Measurements from ENCODE around the gene TBC1D21.
A peak's percentile ranks its signal among the peaks of the same experiment; 100 is the strongest.

Gene TBC1D21

DNA sequence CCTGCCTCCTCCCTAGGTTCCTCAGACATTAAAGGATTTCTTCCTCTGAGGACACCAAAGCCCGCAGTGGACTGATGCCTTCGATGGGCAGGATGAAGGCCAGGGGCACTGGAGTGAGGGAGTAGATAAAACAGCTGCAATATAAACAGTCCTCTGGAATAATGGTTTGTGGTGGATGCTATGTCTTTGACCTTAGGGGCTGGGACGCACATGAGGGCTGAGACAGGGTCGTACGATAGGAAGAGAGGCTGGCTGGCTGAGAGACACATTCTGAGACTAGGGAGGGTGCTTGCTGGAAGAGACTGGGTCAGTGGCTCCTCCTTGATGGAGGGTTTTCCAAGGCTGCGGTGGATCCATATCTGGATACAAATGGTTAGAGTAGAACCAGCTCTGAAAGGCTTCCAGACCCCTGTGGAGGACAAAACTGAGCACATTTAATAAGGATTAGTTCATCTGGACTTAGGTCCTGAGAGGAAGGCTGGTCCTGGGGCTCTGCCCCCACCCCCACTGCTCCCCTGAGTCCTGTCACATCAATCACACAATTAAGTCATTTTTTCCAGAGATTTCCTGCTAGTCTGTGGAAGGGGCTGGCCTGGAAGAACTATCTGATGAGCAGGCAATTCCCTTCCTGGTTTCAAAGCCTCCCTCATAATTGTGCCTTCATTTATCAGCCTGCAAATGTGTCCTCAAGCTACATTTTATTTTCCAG is 15.8 kb downstream of the TBC1D21 start:
- DNase-seq (ENCODE audit: low read depth), result no peak

GRCh38 chr15:73889762-73890124 is 16.4 kb downstream of the TBC1D21 start:
- no peak for DNase-seq (ENCODE audit: low read depth)

DNA sequence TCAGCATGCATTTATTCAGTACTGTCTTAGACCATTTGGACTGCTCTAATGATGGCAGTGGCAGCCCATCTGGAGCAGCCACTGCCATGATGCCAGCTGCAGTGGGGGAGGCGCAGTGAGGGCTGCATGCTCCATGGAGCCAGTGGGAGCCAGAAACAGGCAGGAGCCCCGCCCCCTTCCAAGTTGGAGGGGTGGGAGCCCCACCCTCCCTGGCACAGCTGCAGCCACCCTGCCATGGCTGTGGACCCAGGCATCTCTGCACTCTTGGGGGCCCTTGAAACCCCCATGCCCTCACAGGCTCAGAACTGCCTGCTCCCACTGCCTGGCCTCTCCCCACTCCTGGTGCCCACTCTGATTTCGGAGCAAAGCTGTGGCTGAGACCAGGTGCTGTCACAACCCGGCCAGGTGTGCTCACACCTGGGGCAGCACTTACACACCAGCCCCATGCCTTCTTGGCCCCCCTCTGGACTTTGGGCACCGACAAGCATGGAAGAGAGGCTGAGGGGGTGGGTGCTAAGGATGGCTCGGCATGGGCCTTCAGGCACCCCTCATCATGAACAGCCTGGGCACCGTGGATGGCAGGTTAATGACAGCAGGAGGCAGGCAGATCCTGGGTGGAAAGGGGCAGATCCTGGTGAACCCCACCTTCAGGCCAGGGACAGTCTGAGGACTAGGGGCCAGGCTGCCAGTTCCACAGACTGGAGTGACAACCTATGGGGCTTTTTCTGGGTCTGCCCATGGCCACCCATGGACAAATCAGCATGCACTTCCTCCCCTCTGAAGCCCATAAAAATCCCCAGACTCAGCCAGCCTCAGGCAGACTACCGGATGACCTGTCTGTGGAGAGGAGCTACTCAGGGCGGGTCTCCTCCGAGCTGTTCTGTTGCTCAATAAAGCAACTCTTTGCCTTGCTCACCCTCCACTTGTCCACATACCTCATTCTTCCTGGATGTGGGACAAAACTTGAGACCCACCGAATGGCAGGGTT is 18.3 kb downstream of the TBC1D21 start:
- no peak for DNase-seq (ENCODE audit: low read depth)

GRCh38 chr15:73892446-73893226 is 19.3 kb downstream of the TBC1D21 start:
- no peak for DNase-seq (ENCODE audit: low read depth)

DNA sequence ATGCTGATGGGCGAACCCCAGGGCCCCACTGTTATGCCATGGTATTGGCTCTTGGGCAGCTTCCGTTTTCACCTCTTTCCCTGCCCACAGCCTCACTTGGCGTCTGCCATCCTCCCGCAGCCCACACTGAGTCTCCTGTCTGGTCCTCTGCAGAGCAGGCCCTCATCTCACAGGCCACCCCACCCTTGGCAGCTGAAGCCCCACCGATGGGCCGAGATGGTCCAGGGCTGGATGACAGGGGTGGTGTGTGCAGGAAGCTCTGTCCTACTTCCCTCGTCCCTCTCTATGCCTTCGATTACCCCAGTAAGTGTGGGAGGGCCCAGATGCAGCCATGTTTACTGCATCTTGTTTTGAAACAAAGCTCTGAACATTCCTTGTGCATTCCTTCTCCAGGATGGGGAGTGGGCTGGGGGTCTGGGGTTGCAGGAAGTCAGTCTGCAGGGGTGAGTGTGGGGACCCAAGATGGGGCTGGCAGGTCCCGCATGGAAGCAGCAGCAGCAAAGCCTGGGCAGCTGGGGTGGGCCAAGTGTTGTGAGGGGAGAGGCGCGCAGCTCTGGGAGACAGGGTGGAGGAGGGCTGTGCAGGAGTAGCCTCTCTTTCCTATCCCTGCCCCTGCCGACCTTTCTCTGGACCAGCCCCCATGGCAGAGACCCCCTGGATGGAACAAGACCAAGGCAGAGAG is 20.9 kb downstream of the TBC1D21 start:
- DNase-seq (ENCODE audit: low read depth), result no peak

DNA sequence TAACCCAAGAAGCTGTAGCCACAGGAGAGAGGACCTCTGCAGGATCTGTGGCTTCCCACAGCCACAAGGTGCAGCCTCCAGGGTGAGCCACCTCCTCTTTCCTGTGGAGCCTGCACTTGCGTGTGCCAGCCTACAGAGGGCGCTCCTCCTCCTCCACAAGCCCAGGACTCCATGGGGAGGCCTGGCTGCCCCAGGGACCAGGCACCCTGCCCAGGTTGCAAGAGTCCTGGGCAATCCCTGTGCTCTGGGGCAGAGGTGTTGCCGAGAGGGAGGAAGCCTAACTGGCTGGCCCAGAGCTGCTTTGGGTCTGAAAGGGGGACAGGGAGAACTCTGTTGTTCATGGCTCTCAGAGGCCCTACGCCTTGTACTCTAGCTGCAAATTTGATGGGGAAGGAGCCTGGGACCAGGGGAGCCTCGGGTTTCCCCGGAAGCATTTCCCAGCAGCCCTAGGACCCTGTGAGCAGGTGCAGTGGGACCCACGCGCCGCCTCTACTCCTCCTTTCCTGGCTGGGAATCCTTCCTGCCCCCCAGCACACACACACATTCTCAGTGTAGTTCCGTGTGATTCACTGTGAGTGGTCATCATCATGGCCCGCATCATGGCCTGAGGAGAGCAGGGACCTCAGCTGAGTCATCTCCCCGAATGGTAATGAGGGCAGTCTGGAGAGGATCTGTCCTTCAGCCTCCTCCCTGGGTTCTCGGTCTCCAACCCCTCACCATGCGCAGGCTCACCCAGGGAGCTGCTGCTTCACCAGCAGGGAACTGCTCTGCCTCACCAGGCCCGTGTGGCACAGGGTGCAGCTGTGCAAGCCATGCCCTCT is 24.3 kb downstream of the TBC1D21 start:
- DNase-seq (ENCODE audit: low read depth), result peak; percentile 90

GRCh38 chr15:73899197-73900094 is 26.1 kb downstream of the TBC1D21 start:
- DNase-seq (ENCODE audit: low read depth), result no peak

- DNase-seq (ENCODE audit: low read depth), result no peak
Measured at GRCh38 chr15:73900095-73900712, 26.8 kb downstream of the TBC1D21 start.

DNA sequence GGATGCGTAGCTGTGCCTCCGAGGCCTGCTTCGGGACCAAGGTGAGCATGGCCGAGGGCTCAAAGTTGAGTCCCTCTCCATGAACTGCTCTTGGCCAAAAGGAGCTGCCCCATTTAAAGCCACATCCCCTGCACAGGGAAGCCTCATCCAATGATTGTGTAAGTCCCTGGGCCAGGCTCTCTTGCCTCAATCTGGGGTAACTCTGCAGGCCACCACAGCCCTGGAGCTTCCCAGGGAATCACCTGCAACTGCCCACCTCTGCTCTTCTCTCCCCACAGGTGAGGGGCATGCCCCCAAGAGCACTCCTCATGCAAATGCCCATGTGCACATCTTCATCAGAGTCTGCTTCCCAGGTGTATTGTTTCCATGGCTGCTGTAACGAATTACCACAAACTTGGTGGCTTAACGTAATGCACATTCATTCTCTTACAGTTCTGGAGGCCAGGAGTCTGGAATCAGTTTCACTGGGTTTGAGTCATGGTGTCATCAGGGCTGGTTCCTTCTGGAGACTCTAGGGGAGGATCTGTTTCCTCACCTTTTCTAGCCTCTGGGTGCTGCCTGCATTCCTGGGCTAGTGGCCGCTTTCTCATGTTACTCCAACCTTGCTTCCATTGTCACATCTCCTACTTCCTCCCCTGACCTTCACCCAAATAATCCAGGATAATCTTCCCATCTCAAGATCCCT is 27.9 kb downstream of the TBC1D21 start:
- DNase-seq (ENCODE audit: low read depth), result no peak

- no peak for DNase-seq (ENCODE audit: low read depth)
Measured at GRCh38 chr15:73902121-73903020, 29.0 kb downstream of the TBC1D21 start.

- no peak for DNase-seq (ENCODE audit: low read depth)
Measured at GRCh38 chr15:73904026-73904815, 30.9 kb downstream of the TBC1D21 start.

DNA sequence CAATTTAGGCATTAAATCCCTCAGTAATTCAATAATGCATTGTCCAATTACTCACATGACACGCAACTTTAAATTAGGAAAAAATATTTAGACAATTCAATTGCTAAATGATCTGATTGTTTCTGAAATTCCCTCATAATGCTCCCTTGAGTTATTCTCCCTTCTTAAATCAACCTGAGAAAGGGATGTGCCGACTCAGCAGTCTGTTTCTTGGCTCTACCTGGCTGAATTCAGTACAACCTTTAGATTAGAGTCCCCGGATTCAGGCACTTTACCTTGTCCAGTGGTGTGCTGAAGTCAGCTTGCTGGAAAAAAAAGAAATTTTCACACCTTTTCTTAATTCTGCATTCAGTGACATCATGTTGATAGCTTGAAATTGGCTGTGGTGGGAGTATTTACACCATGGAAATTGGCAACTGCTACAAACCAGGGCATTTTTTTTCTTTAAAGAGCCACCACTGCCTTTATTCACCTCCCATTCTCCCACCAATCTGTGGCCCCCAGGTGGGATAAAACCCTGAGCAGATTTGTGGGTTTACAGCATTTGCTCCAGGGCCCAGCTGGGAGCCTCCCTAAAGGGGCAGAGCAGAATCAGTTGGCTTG is 32.0 kb downstream of the TBC1D21 start:
- DNase-seq (ENCODE audit: low read depth), result no peak

- DNase-seq (ENCODE audit: low read depth), result peak; percentile 58
Measured at GRCh38 chr15:73906346-73907034, 33.1 kb downstream of the TBC1D21 start.

- no peak for DNase-seq (ENCODE audit: low read depth)
Measured at GRCh38 chr15:73907035-73907408, 33.7 kb downstream of the TBC1D21 start.

- peak; percentile 67 for DNase-seq (ENCODE audit: low read depth)
Measured at GRCh38 chr15:73908030-73908821, 34.9 kb downstream of the TBC1D21 start.
